Measurements from ENCODE around the gene CHRNB2. TPM values are rescaled to one million over a fixed set of nuclear protein-coding genes. Genes with fewer than 3 reads are reported as not detected.

Gene CHRNB2
- total RNA-seq, 3 donors from 2014 or later, result 0.17 to 0.92 (median 0.24) TPM

DNA sequence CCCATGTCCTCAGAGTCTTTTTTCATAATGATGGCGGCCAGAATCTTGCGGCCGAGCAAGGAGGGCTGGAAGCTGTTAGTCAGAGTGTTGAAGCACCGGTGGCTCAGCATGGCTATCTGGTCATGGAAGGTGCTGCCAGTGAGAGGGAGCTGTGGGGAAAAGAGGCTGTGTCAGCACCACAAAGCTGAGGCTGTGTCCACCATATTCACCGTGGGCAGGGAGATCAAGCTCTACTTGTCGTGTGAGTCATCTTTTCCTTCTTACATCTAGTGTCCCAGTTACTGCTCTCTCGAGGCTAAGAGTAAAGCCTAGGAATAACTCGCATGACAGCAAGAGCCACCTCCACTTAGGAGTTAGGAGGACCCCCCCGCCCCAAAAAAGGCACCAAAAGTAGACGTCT is 22.2 kb downstream of the CHRNB2 start:
- no peaks in the 10 kb centered on the region for H3K4me1 ChIP-seq (ENCODE audit: low read depth)
- TF ChIP-seq, protein P1, sequence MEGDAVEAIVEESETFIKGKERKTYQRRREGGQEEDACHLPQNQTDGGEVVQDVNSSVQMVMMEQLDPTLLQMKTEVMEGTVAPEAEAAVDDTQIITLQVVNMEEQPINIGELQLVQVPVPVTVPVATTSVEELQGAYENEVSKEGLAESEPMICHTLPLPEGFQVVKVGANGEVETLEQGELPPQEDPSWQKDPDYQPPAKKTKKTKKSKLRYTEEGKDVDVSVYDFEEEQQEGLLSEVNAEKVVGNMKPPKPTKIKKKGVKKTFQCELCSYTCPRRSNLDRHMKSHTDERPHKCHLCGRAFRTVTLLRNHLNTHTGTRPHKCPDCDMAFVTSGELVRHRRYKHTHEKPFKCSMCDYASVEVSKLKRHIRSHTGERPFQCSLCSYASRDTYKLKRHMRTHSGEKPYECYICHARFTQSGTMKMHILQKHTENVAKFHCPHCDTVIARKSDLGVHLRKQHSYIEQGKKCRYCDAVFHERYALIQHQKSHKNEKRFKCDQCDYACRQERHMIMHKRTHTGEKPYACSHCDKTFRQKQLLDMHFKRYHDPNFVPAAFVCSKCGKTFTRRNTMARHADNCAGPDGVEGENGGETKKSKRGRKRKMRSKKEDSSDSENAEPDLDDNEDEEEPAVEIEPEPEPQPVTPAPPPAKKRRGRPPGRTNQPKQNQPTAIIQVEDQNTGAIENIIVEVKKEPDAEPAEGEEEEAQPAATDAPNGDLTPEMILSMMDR (IDR thresholded peaks at IDR 0.05), result no peak
- DNase-seq (no peak), ATAC-seq (no peak)
- intact Hi-C loops (cut with DNase I, micrococcal nuclease), result no loop called here
- peaks cover 48% of the 10 kb centered on the region for H3K36me3 ChIP-seq (ENCODE audit: low read depth)
- no peak overlapping the region for H3K4me3 ChIP-seq
- H3K9me3 ChIP-seq, result no peaks in the 10 kb centered on the region

DNA sequence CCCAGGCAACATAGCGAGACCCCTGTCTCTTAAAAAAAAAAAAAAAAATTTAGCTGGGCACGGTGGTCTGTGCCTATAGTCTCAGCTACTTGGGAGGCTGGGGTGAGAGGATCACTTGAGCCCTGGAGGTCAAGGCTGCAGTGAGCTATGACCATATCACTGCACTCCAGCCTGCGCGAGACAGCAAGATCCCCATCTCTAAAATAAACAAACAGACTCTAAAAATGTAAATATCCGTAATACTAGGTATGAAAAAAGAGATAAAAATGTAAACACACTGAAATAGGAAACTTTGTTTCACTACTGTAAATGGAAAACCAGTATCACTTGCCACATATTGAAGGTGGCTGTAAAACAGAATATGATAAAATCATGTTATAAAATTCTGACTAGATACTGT is 23.2 kb downstream of the CHRNB2 start:
- H3K4me1 ChIP-seq (ENCODE audit: low read depth), result no peaks in the 10 kb centered on the region
- DNase-seq (no peak), ATAC-seq (no peak)
- TF ChIP-seq, protein P1 (IDR thresholded peaks at IDR 0.05), result no peak
- peaks cover 38% of the 10 kb centered on the region for H3K36me3 ChIP-seq (ENCODE audit: low read depth)
- intact Hi-C loops (cut with DNase I, micrococcal nuclease), result no loop called here
- no peaks in the 10 kb centered on the region for H3K9me3 ChIP-seq
- no peak overlapping the region for H3K4me3 ChIP-seq

DNA sequence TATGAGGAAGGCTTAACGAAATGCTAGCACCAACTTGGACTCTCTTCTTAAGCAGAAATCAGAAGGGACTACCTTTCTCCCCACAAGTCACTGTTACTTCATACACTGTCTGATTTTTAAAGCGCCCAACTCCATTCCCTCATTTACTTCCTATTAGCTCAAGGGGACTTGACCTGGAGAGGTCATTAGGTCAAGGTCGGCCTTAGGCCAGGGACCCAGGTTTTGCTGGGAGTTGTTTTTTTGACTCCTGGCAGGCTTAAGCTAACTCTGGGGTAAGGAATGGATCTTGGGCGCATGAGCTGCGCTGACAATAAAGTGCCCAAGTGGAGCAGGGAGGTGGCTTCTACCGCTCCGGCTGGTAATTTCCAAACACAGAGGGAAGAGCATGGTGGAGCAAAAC is 23.6 kb downstream of the CHRNB2 start:
- ATAC-seq (no peak), DNase-seq (no peak)
- H3K4me1 ChIP-seq (ENCODE audit: low read depth), result no peaks in the 10 kb centered on the region
- TF ChIP-seq, protein P1 (IDR thresholded peaks at IDR 0.05), result no peak
- no peak overlapping the region for H3K4me3 ChIP-seq
- intact Hi-C loops (cut with DNase I, micrococcal nuclease), result no loop called here
- H3K9me3 ChIP-seq, result no peaks in the 10 kb centered on the region
- H3K36me3 ChIP-seq (ENCODE audit: low read depth), result peaks cover 33% of the 10 kb centered on the region

DNA sequence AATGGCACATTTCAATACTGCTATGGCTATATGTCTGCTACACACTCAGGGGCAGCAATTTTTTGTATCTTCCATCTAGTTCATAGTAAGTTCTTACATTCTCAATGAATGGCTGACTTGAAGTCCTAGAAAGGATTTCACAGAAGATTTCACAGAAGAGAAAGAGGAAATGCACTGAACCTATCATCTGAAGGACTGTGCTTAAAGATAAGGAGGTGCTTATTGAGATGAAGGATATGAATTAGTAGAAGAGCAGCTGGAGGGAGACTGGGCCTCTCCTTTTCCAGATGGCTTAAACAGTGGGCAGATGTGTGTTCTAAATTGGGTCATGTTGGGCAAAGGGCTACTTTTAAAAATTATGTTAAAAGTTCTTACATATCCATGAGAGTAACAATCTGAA is 25.8 kb downstream of the CHRNB2 start:
- H3K4me1 ChIP-seq (ENCODE audit: low read depth), result no peaks in the 10 kb centered on the region
- H3K36me3 ChIP-seq (ENCODE audit: low read depth), result peaks cover 30% of the 10 kb centered on the region
- no peaks in the 10 kb centered on the region for H3K9me3 ChIP-seq
- intact Hi-C loops (cut with DNase I, micrococcal nuclease), result no loop called here
- ATAC-seq (no peak), DNase-seq (no peak)
- TF ChIP-seq, protein P1 (IDR thresholded peaks at IDR 0.05), result no peak
- H3K4me3 ChIP-seq, result no peak overlapping the region

DNA sequence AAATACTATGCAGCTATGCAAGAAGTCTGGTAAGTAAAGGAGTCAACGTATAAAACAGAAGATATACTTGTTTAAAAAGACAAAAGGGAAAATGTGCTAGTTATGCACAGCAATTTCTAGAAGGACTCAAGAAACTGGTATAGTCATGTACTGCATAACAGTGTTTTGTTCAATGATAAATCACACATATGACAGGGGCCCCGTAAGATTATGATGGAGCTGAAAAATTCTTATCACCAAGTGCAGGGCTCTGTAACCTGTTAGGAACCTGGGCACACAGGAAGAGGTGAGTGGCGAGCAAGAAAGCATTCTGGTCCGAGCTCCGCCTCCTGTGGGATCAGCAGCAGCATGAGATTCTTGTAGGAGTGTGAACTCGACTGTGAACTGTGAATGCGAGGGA is 27.2 kb downstream of the CHRNB2 start:
- no peak for ATAC-seq
- intact Hi-C loops (cut with DNase I, micrococcal nuclease), result no loop called here

More for the DNA sequence above, 27.2 kb downstream of the CHRNB2 start:
- no peaks in the 10 kb centered on the region for H3K4me1 ChIP-seq (ENCODE audit: low read depth)
- no peak overlapping the region for H3K4me3 ChIP-seq
- peaks cover 22% of the 10 kb centered on the region for H3K36me3 ChIP-seq (ENCODE audit: low read depth)
- no peaks in the 10 kb centered on the region for H3K9me3 ChIP-seq
- no peak for DNase-seq
- TF ChIP-seq, protein P1 (IDR thresholded peaks at IDR 0.05), result no peak
